ENCODE measurements around the gene ARAP1. TPM values are rescaled to one million over a fixed set of nuclear protein-coding genes. Genes with fewer than 3 reads are reported as not detected.

The ARAP1 gene
- total RNA-seq, 3 donors from 2014 or later, result 85.9 to 109 (median 97.0) TPM

- Histone ChIP-seq H3K27me3 (peaks cover 0 to 24% of the 10 kb centered on the region in 2 donors), H3K36me3 (no peaks in the 10 kb centered on the region), H3K4me3 (no peak overlapping the region), H3K27ac (peak overlapping the region in 1 of 2 donors; percentile 66), H3K9me3 (no peaks in the 10 kb centered on the region), H3K4me1 (no peaks in the 10 kb centered on the region)
- intact Hi-C loops (cut with DNase I; ENCODE audit: low total_unique reads), result no loop called here
- no peak for TF ChIP-seq CTCF (IDR thresholded peaks at IDR 0.05)
- no peak for TF ChIP-seq POLR2AphosphoS5 (IDR thresholded peaks at IDR 0.05)
- TF ChIP-seq POLR2A (IDR thresholded peaks at IDR 0.05), result no peak
- DNase-seq (ENCODE audit: low spot score in 2 of 2), result no peak
Observed at GRCh38 chr11:72637198-72637597, 115.0 kb downstream of the ARAP1 start.

- H3K27ac ChIP-seq, result peak overlapping the region in 1 of 2 donors; percentile 66
- no peaks in the 10 kb centered on the region for H3K9me3 ChIP-seq
- H3K4me3 ChIP-seq, result peak overlapping the region in 1 of 3 donors; percentile 15
- DNase-seq (ENCODE audit: low spot score in 2 of 2), result no peak
- H3K4me1 ChIP-seq, result no peaks in the 10 kb centered on the region
- no peak for TF ChIP-seq POLR2A (IDR thresholded peaks at IDR 0.05)
- TF ChIP-seq CTCF (IDR thresholded peaks at IDR 0.05), result no peak
- TF ChIP-seq POLR2AphosphoS5 (IDR thresholded peaks at IDR 0.05), result no peak
- intact Hi-C loops (cut with DNase I; ENCODE audit: low total_unique reads), result no loop called here
- H3K36me3 ChIP-seq, result no peaks in the 10 kb centered on the region
- H3K27me3 ChIP-seq, result peaks cover 0 to 24% of the 10 kb centered on the region in 2 donors
Observed at GRCh38 chr11:72636376-72636775, 115.8 kb downstream of the ARAP1 start.

- intact Hi-C loops (cut with DNase I; ENCODE audit: low total_unique reads), result no loop called here
- TF ChIP-seq CTCF (IDR thresholded peaks at IDR 0.05) (no peak), POLR2A (IDR thresholded peaks at IDR 0.05) (no peak), POLR2AphosphoS5 (IDR thresholded peaks at IDR 0.05) (no peak)
- peaks cover 0 to 19% of the 10 kb centered on the region in 2 donors for H3K27me3 ChIP-seq
Observed at GRCh38 chr11:72635933-72636332, 116.3 kb downstream of the ARAP1 start.

GRCh38 chr11:72635309-72635915 is 116.8 kb downstream of the ARAP1 start:
- Histone ChIP-seq H3K27ac (peak overlapping the region in 1 of 2 donors; percentile 68), H3K36me3 (no peaks in the 10 kb centered on the region), H3K27me3 (peaks cover 0 to 14% of the 10 kb centered on the region in 2 donors), H3K9me3 (no peaks in the 10 kb centered on the region), H3K4me3 (no peak overlapping the region), H3K4me1 (no peaks in the 10 kb centered on the region)
- intact Hi-C loops (cut with DNase I; ENCODE audit: low total_unique reads), result no loop called here
- no peak for DNase-seq (ENCODE audit: low spot score in 2 of 2)
- TF ChIP-seq POLR2A (IDR thresholded peaks at IDR 0.05), result no peak
- no peak for TF ChIP-seq CTCF (IDR thresholded peaks at IDR 0.05)
- TF ChIP-seq POLR2AphosphoS5 (IDR thresholded peaks at IDR 0.05), result no peak

More at GRCh38 chr11:72635933-72636332, 116.3 kb downstream of the ARAP1 start:
- no peak overlapping the region for H3K4me3 ChIP-seq
- no peaks in the 10 kb centered on the region for H3K9me3 ChIP-seq
- DNase-seq (ENCODE audit: low spot score in 2 of 2), result no peak
- H3K36me3 ChIP-seq, result no peaks in the 10 kb centered on the region
- no peaks in the 10 kb centered on the region for H3K4me1 ChIP-seq
- peak overlapping the region in 1 of 2 donors; percentile 68 for H3K27ac ChIP-seq

Other genes starting within 250 kb of the ARAP1 start
- gene PDE2A, start 78.0 kb downstream of the ARAP1 start, total RNA-seq, result 10 to 100 TPM; 23.7 to 85.9 (median 67.0) TPM
- gene STARD10, start 41.6 kb upstream of the ARAP1 start, total RNA-seq, result 100 to 1,000 TPM in 1 of 3 donors, 10 to 100 TPM in 2; 20.6 to 117 (median 93.7) TPM
- 10 to 100 TPM; 18.7 to 39.2 (median 28.2) TPM for gene ATG16L2, start 62.0 kb upstream of the ARAP1 start, total RNA-seq